Smooth muscle cell (in vitro differentiated cells): ENCODE measurements around the gene APPL1. TPM values are rescaled to one million over a fixed set of nuclear protein-coding genes. Genes with fewer than 3 reads are reported as not detected.

ENCODE experiments used
- DNase-seq: peaks from one replicate; lab custom pipeline; 2025; ENCODE audit not compliant: unreplicated experiment; lab: John Stamatoyannopoulos, UW
- H2AFZ ChIP-seq: fragments of 200-600 bp; sonication (generic); 2 replicates; pipeline ENCODE4 v1.6.0; 2016; ENCODE audit warnings: antibody characterized with exemption, low read depth, mild to moderate bottlenecking
- H3F3A ChIP-seq: fragments of 200-600 bp; sonication (generic); 2 replicates; pipeline ENCODE4 v1.6.0; 2017; ENCODE audit warnings: antibody characterized with exemption, low read depth
- H3K27ac ChIP-seq: fragments of 200-600 bp; sonication (generic); 2 replicates; pipeline ENCODE4 v1.5.1; 2016; ENCODE audit warnings: low read depth, mild to moderate bottlenecking
- H3K27me3 ChIP-seq: fragments of 200-600 bp; sonication (generic); 2 replicates; pipeline ENCODE4 v1.6.1; 2016; ENCODE audit warnings: low read depth, mild to moderate bottlenecking
- H3K36me3 ChIP-seq: fragments of 200-600 bp; sonication (generic); 2 replicates; pipeline ENCODE4 v1.5.1; 2016; ENCODE audit warnings: low read depth
- H3K4me1 ChIP-seq: fragments of 200-600 bp; sonication (generic); 2 replicates; pipeline ENCODE4 v1.5.1; 2016; ENCODE audit warnings: low read depth
- H3K4me2 ChIP-seq: fragments of 200-600 bp; sonication (generic); 2 replicates; pipeline ENCODE4 v1.6.0; 2016; ENCODE audit warnings: mild to moderate bottlenecking
- H3K4me3 ChIP-seq: fragments of 200-600 bp; sonication (generic); 2 replicates; pipeline ENCODE4 v1.5.1; 2016; ENCODE audit warnings: mild to moderate bottlenecking
- H3K79me2 ChIP-seq: fragments of 200-600 bp; sonication (generic); 2 replicates; pipeline ENCODE4 v1.6.0; 2016; ENCODE audit warnings: low read depth, mild to moderate bottlenecking
- H3K9ac ChIP-seq: fragments of 200-600 bp; sonication (generic); 2 replicates; pipeline ENCODE4 v1.6.0; 2016; ENCODE audit warnings: low read depth
- H3K9me3 ChIP-seq: fragments of 200-600 bp; sonication (generic); replicated peaks from 2 replicates; pipeline ENCODE4 v1.5.1; 2016; ENCODE audit warnings: low read depth
- H4K20me1 ChIP-seq: fragments of 200-600 bp; sonication (generic); 2 replicates; pipeline ENCODE4 v1.6.0; 2016; ENCODE audit warnings: low read depth
- WGBS: methylation state at CpG from one replicate; pipeline ENCODE4 v1.1.7; 2016; ENCODE audit warnings: low lambda C conversion rate; 5-methylcytosine and 5-hydroxymethylcytosine counted together
- polyA plus RNA-seq: library from polyadenylated mRNA; unstranded; fragments of >200 nt; fragmentation: Nextera tagmentation; extraction: Ambion mirVana; gene quantifications from 2 replicates; pipeline ENCODE4 v1.2.1, GENCODE V29; 2016
- total RNA-seq: library from RNA; depleted of rRNA; stranded (reverse); fragments of >200 nt; gene quantifications from 2 replicates; pipeline ENCODE4 v1.2.3, GENCODE V29; 2014
- TF ChIP-seq, protein P1 (sequence below): fragments of 200-600 bp; sonication (generic); IDR thresholded peaks from 2 replicates; pipeline ENCODE4 v1.5.1; 2017; ENCODE audit warnings: borderline replicate concordance, mild to moderate bottlenecking, antibody characterized with exemption; ENCODE audit not compliant: insufficient read depth, poor library complexity, severe bottlenecking

The APPL1 gene
- total and polyA plus RNA-seq, 2 experiments from 2014 or later, result 23.1 to 30.2 TPM

- no peak overlapping the region for H3K27ac ChIP-seq
- no peak overlapping the region for H2AFZ ChIP-seq
- no peak overlapping the region for H3K4me2 ChIP-seq
- TF ChIP-seq, protein P1, sequence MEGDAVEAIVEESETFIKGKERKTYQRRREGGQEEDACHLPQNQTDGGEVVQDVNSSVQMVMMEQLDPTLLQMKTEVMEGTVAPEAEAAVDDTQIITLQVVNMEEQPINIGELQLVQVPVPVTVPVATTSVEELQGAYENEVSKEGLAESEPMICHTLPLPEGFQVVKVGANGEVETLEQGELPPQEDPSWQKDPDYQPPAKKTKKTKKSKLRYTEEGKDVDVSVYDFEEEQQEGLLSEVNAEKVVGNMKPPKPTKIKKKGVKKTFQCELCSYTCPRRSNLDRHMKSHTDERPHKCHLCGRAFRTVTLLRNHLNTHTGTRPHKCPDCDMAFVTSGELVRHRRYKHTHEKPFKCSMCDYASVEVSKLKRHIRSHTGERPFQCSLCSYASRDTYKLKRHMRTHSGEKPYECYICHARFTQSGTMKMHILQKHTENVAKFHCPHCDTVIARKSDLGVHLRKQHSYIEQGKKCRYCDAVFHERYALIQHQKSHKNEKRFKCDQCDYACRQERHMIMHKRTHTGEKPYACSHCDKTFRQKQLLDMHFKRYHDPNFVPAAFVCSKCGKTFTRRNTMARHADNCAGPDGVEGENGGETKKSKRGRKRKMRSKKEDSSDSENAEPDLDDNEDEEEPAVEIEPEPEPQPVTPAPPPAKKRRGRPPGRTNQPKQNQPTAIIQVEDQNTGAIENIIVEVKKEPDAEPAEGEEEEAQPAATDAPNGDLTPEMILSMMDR, result no peak
- H3F3A ChIP-seq, result no peaks in the 10 kb centered on the region
- no peak overlapping the region for H3K4me3 ChIP-seq
- no peaks in the 10 kb centered on the region for H3K4me1 ChIP-seq
- H3K36me3 ChIP-seq, result peaks cover 42% of the 10 kb centered on the region
- 95% methylated on average over 1 of the region's 1 CpG for WGBS
- H3K9ac ChIP-seq, result no peak overlapping the region
- H3K9me3 ChIP-seq, result no peaks in the 10 kb centered on the region
- no peak for DNase-seq
- no peaks in the 10 kb centered on the region for H3K79me2 ChIP-seq
- no peaks in the 10 kb centered on the region for H4K20me1 ChIP-seq
- no peaks in the 10 kb centered on the region for H3K27me3 ChIP-seq
Measured at GRCh38 chr3:57268416-57268815, 40.9 kb downstream of the APPL1 start.

GRCh38 chr3:57274845-57275244, 47.3 kb downstream of the APPL1 start:
- no peak overlapping the region for H3K9ac ChIP-seq
- H3K4me2 ChIP-seq, result no peak overlapping the region
- H3K79me2 ChIP-seq, result no peaks in the 10 kb centered on the region
- no peaks in the 10 kb centered on the region for H4K20me1 ChIP-seq
- H2AFZ ChIP-seq, result no peak overlapping the region
- no peaks in the 10 kb centered on the region for H3K9me3 ChIP-seq
- DNase-seq, result no peak
- TF ChIP-seq, protein P1, result no peak
- no peak overlapping the region for H3K4me3 ChIP-seq
- H3K27me3 ChIP-seq, result no peaks in the 10 kb centered on the region
- 99% methylated on average over 6 of the region's 6 CpGs for WGBS
- H3K27ac ChIP-seq, result no peak overlapping the region
- no peaks in the 10 kb centered on the region for H3F3A ChIP-seq
- H3K36me3 ChIP-seq, result peaks cover 7% of the 10 kb centered on the region
- no peaks in the 10 kb centered on the region for H3K4me1 ChIP-seq

- no peak overlapping the region for H3K4me3 ChIP-seq
- no peak overlapping the region for H3K27ac ChIP-seq
- no peak for DNase-seq
- no peaks in the 10 kb centered on the region for H3K4me1 ChIP-seq
- TF ChIP-seq, protein P1, result no peak
- H3K9me3 ChIP-seq, result no peaks in the 10 kb centered on the region
- no peak overlapping the region for H3K9ac ChIP-seq
- no peaks in the 10 kb centered on the region for H3F3A ChIP-seq
- 95% methylated on average over 2 of the region's 2 CpGs for WGBS
- H4K20me1 ChIP-seq, result no peaks in the 10 kb centered on the region
- no peaks in the 10 kb centered on the region for H3K79me2 ChIP-seq
- H3K27me3 ChIP-seq, result no peaks in the 10 kb centered on the region
- no peak overlapping the region for H2AFZ ChIP-seq
- peaks cover 4% of the 10 kb centered on the region for H3K36me3 ChIP-seq
- no peak overlapping the region for H3K4me2 ChIP-seq
Measured at GRCh38 chr3:57275393-57275792, 47.9 kb downstream of the APPL1 start.

- no peak for DNase-seq
- H3K27me3 ChIP-seq, result no peaks in the 10 kb centered on the region
- no peak overlapping the region for H3K4me3 ChIP-seq
- H4K20me1 ChIP-seq, result no peaks in the 10 kb centered on the region
- no peak overlapping the region for H3K9ac ChIP-seq
- TF ChIP-seq, protein P1, result no peak
- WGBS, result 96% methylated on average over 1 of the region's 1 CpG
- no peaks in the 10 kb centered on the region for H3K79me2 ChIP-seq
- no peaks in the 10 kb centered on the region for H3F3A ChIP-seq
- H3K27ac ChIP-seq, result no peak overlapping the region
- peaks cover 3% of the 10 kb centered on the region for H3K4me1 ChIP-seq
- H3K9me3 ChIP-seq, result no peaks in the 10 kb centered on the region
- no peak overlapping the region for H2AFZ ChIP-seq
- H3K4me2 ChIP-seq, result no peak overlapping the region
- H3K36me3 ChIP-seq, result peaks cover 3% of the 10 kb centered on the region
Measured at GRCh38 chr3:57278237-57278636, 50.7 kb downstream of the APPL1 start.
